HL-60/S4 (cell line): ENCODE data around the gene ZNF576.
"Not testable (repeated sequence)": the region's sequence is repeated elsewhere in the genome, so short reads cannot be mapped to it uniquely, and the experiment has no call there.

Experiments
- in situ Hi-C: fragments of 300-500 bp; cut with MboI; formaldehyde crosslinking; loops from 2 replicates; pipeline ENCODE4 v1.14.3; 2022; ENCODE audit warnings: low sequenced_read_pairs

Gene ZNF576

GRCh38 chr19:43623889-43624670 is 27.7 kb downstream of the ZNF576 start:
- in situ Hi-C loops: no loop called here

- in situ Hi-C loops: no loop called here
Observed at GRCh38 chr19:43624933-43625332, 28.5 kb downstream of the ZNF576 start.

GRCh38 chr19:43625918-43626579 is 29.7 kb downstream of the ZNF576 start:
- in situ Hi-C loops: no loop called here

- in situ Hi-C loops: no loop called here
Observed at GRCh38 chr19:43626838-43627237, 30.4 kb downstream of the ZNF576 start.

GRCh38 chr19:43628646-43629326 is 32.4 kb downstream of the ZNF576 start:
- in situ Hi-C loops: no loop called here

- in situ Hi-C loops: no loop called here
Observed at GRCh38 chr19:43631491-43631890, 35.1 kb downstream of the ZNF576 start.

GRCh38 chr19:43633520-43633919 is 37.1 kb downstream of the ZNF576 start:
- in situ Hi-C loops: no loop called here

- in situ Hi-C loops: no loop called here
Observed at GRCh38 chr19:43634068-43634467, 37.7 kb downstream of the ZNF576 start.

- in situ Hi-C loops: no loop called here
Observed at GRCh38 chr19:43634506-43634871, 38.1 kb downstream of the ZNF576 start.

GRCh38 chr19:43634872-43635560 is 38.6 kb downstream of the ZNF576 start:
- in situ Hi-C loops: no loop called here

- in situ Hi-C loops: not testable (repeated sequence)
Observed at GRCh38 chr19:43635561-43635940, 39.2 kb downstream of the ZNF576 start.

- in situ Hi-C loops: no loop called here
Observed at GRCh38 chr19:43636121-43636683, 39.8 kb downstream of the ZNF576 start.

- in situ Hi-C loops: no loop called here
Observed at GRCh38 chr19:43638214-43638994, 42.0 kb downstream of the ZNF576 start.

- in situ Hi-C loops: no loop called here
Observed at GRCh38 chr19:43638995-43639518, 42.7 kb downstream of the ZNF576 start.

- in situ Hi-C loops: no loop called here
Observed at GRCh38 chr19:43639519-43640423, 43.4 kb downstream of the ZNF576 start, which contains the start of gene CADM4. CADM4 (minus strand) TSS chr19:43639850; CDS start chr19:43639790, 60 bp downstream.

GRCh38 chr19:43640424-43640757 is 44.0 kb downstream of the ZNF576 start:
- in situ Hi-C loops: no loop called here

GRCh38 chr19:43641333-43641732 is 44.9 kb downstream of the ZNF576 start:
- in situ Hi-C loops: no loop called here

- in situ Hi-C loops: no loop called here
Observed at GRCh38 chr19:43642531-43642930, 46.1 kb downstream of the ZNF576 start.

GRCh38 chr19:43643326-43643725 is 46.9 kb downstream of the ZNF576 start:
- in situ Hi-C loops: no loop called here
